ENCODE results near the gene TSPAN1. TPM values are rescaled to one million over a fixed set of nuclear protein-coding genes. Genes with fewer than 3 reads are reported as not detected.

Gene TSPAN1
- total and polyA plus RNA-seq, 8 donors, result 2.1 to 12.4 (median 6.4) TPM

DNA sequence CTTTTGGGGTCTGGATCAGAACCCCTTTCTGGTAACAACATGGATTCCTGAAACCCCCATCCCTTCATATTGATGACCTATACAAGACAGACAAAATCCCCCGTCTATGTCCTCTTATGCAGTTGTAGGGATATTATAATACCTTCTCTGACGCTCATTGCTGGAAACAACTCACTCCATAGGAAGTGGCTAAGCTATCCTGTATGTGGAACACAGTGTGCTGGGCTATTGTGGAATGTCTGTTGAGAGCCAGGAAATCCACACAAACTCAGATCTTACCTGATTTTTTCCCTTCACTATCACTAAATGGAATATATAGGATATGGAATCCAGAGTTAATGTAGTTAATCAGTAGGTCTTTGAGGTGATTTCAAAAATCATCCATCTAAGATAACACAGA is 24.8 kb upstream of the TSPAN1 start:
- WGBS, 2 donors, result 66 to 82% methylated on average over 2 of the region's 2 CpGs
- Histone ChIP-seq H3K9me3 (no peaks in the 10 kb centered on the region), H3K27me3 (no peaks in the 10 kb centered on the region), H3K27ac (no peak overlapping the region), H3K36me3 (no peaks in the 10 kb centered on the region), H3K4me3 (no peak overlapping the region), H3K4me1 (no peaks in the 10 kb centered on the region)
- TF ChIP-seq CTCF (IDR thresholded peaks at IDR 0.05), result no peak
- intact Hi-C loops (cut with DNase I), result no loop called here
- ATAC-seq (no peak), FAIRE-seq (no peak), DNase-seq (no peak)

DNA sequence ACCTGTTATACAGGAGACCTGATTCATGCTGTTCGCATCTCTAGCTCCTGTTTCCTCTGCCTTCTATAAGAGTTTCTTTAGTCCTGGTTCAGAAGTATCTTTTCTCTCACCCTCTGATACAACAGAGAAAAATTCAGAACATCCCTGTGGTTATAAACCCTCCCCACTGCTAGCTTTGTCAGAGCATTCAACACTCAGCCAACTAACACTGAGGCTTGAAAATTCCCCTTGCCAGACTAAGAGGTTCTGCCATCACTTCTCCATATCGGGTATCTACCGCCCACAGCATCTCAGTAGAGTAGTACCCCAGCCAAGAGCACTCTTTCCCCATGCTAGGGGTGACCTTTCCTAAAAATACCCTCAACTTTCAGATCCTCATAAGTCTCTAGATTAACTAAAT is 22.9 kb upstream of the TSPAN1 start:
- TF ChIP-seq CTCF (IDR thresholded peaks at IDR 0.05), result no peak
- intact Hi-C loops (cut with DNase I), result no loop called here
- Histone ChIP-seq H3K27ac (no peak overlapping the region), H3K4me3 (no peak overlapping the region), H3K9me3 (no peaks in the 10 kb centered on the region), H3K27me3 (no peaks in the 10 kb centered on the region), H3K4me1 (no peaks in the 10 kb centered on the region), H3K36me3 (no peaks in the 10 kb centered on the region)
- no peak for FAIRE-seq
- WGBS, 2 donors, result 94 to 97% methylated on average over 3 of the region's 3 CpGs
- no peak for ATAC-seq
- no peak for DNase-seq

DNA sequence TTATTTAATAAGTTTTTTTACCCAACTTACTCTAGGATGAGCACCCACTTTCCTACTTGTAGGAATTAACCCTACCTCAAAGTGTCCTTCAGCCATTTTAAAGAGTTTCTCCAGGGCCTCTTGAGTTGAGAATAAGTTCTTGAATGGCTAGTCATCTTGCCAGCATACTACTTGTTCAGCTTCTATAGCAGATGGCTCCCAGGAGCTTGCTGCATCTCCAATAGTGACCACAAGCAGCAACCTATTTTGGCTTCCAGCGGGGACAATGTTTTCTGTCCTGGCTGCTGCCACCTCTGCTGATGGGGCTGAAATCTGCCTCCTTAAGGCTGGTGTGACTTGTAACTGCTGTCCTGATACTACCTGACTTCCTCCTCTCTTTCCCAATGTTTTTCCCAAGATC is 21.7 kb upstream of the TSPAN1 start:
- H3K4me1 ChIP-seq, result no peaks in the 10 kb centered on the region
- H3K4me3 ChIP-seq, result no peak overlapping the region
- 96 to 100% methylated on average over 1 of the region's 1 CpG for WGBS, 2 donors
- DNase-seq (no peak), ATAC-seq (no peak), FAIRE-seq (no peak)
- intact Hi-C loops (cut with DNase I), result no loop called here
- H3K27ac ChIP-seq, result no peak overlapping the region
- H3K9me3 ChIP-seq, result no peaks in the 10 kb centered on the region
- no peaks in the 10 kb centered on the region for H3K27me3 ChIP-seq
- H3K36me3 ChIP-seq, result no peaks in the 10 kb centered on the region
- no peak for TF ChIP-seq CTCF (IDR thresholded peaks at IDR 0.05)

GRCh38 chr1:46153732-46154131 is 21.2 kb upstream of the TSPAN1 start:
- 95 to 97% methylated on average over 1 of the region's 1 CpG for WGBS, 2 donors
- no peak for FAIRE-seq

DNA sequence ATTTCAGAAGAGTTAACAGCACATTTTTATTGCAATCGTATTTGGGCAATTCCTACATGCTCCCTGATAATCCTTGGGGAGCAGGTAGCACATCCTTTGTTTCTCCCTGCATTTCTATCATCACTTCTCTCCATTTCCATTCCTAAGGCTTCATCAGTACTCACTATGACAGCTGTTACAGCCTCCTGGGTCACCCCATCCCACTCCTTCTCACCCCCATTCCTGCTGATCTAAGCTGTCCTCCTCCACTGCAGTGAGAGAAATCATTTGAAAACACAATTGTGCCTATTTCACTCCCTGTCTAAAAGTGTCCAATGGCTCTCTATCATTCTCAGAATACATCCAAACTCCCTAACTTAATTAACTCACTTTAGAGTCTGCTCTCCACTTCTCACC is 17.0 kb upstream of the TSPAN1 start:
- no peak overlapping the region for H3K27ac ChIP-seq
- FAIRE-seq, result no peak

More at GRCh38 chr1:46153732-46154131, 21.2 kb upstream of the TSPAN1 start:
- Histone ChIP-seq H3K9me3 (no peaks in the 10 kb centered on the region), H3K36me3 (no peaks in the 10 kb centered on the region), H3K27me3 (no peaks in the 10 kb centered on the region), H3K27ac (no peak overlapping the region), H3K4me3 (no peak overlapping the region), H3K4me1 (no peaks in the 10 kb centered on the region)
- intact Hi-C loops (cut with DNase I), result no loop called here
- TF ChIP-seq CTCF (IDR thresholded peaks at IDR 0.05), result no peak
- ATAC-seq, result no peak
- no peak for DNase-seq

More for the DNA sequence above, 17.0 kb upstream of the TSPAN1 start:
- DNase-seq, result no peak
- H3K4me3 ChIP-seq, result no peak overlapping the region
- H3K27me3 ChIP-seq, result no peaks in the 10 kb centered on the region
- no peak for ATAC-seq
- H3K4me1 ChIP-seq, result no peaks in the 10 kb centered on the region
- no peaks in the 10 kb centered on the region for H3K36me3 ChIP-seq
- TF ChIP-seq CTCF (IDR thresholded peaks at IDR 0.05), result no peak
- no peaks in the 10 kb centered on the region for H3K9me3 ChIP-seq
- WGBS, 2 donors, result 83 to 94% methylated on average over 1 of the region's 1 CpG
- intact Hi-C loops (cut with DNase I), result no loop called here
